GM12892 (cell line): ENCODE results near the gene HOXB13.

ENCODE experiments used
- POLR2A ChIP-seq: IDR thresholded peaks from 2 replicates; pipeline ENCODE4 v1.6.1; 2011; ENCODE audit warnings: low read depth, low read length, control low read depth
- POLR2AphosphoS5 ChIP-seq: IDR thresholded peaks from 2 replicates; pipeline ENCODE4 v1.6.1; 2011; ENCODE audit warnings: low read depth, low read length, control low read depth
- TAF1 ChIP-seq: IDR thresholded peaks from 2 replicates; pipeline ENCODE4 v1.6.1; 2011; ENCODE audit warnings: low read depth, mild to moderate bottlenecking, control low read depth, low read length, borderline replicate concordance

- TF ChIP-seq POLR2A (no peak), POLR2AphosphoS5 (no peak), TAF1 (no peak)
Measured at GRCh38 chr17:48732688-48733629, 4.4 kb upstream of the HOXB13 start.
